WERI-Rb-1 (cell line): ENCODE data around the gene CACNA1I.

Experiments used
- DNase-seq: peaks from one replicate; pipeline ENCODE4 v3.0.0-alpha.2; 2020
- H3K27ac ChIP-seq: fragments of 250-450 bp; sonication (Bioruptor Pico); 2 replicates; pipeline ENCODE4 v1.5.1; 2020; ENCODE audit warnings: mild to moderate bottlenecking, moderate library complexity
- H3K27me3 ChIP-seq: fragments of 250-450 bp; sonication (Bioruptor Pico); 2 replicates; pipeline ENCODE4 v1.5.1; 2021; ENCODE audit warnings: mild to moderate bottlenecking, low read depth, moderate library complexity; ENCODE audit not compliant: insufficient read depth, severe bottlenecking
- H3K36me3 ChIP-seq: fragments of 250-450 bp; sonication (Bioruptor Pico); 2 replicates; pipeline ENCODE4 v1.5.1; 2020; ENCODE audit warnings: mild to moderate bottlenecking, moderate library complexity
- H3K4me3 ChIP-seq: 2 replicates; pipeline ENCODE4 v1.5.1; 2011; ENCODE audit warnings: low read depth, mild to moderate bottlenecking, control low read depth, low read length
- H3K9me3 ChIP-seq: fragments of 250-450 bp; sonication (Bioruptor Pico); 2 replicates; pipeline ENCODE4 v1.5.1; 2021; ENCODE audit warnings: mild to moderate bottlenecking, moderate library complexity; ENCODE audit not compliant: severe bottlenecking
- TF ChIP-seq, protein P1 (sequence below): IDR thresholded peaks from 2 replicates; pipeline ENCODE4 v1.5.1; 2011; ENCODE audit warnings: low read depth, mild to moderate bottlenecking, control low read depth, inconsistent platforms, low read length

CACNA1I gene

DNA sequence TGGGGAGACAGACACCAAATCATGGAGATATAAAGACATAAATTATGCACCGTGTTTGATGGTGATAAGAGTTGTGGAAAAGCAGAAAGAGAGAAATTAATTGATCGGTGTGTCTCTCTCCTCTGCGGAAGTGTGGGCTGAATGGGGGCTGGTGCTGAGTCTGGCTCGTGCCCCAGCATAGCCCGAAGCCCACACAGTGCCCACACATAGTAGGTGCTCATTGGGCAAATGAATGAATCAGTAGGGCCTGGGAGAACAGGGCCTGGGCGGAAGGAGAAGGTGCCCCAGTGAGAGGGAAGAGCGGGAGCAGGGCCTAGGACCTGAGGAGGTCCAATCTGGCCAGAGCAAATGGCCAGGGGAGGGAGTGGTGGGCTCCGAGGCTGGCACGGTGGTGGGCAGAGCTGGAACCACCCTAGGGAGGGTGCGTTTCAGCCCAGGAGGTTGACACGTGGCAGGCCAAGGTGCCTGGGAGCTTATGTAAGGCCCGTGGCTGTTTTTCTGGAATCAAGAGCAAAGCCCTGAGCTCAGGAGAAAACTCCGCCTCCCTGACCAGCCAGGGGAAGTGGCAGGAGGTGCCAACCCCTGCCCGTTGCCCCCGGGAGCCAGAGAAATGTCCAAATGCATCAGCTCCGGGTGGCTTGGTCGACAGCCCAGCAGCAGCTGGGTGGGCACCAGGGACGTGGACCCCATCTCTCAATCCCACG, 2.1 kb upstream of the CACNA1I start:
- Histone ChIP-seq H3K27ac (no peak overlapping the region), H3K27me3 (no peaks in the 10 kb centered on the region), H3K4me3 (no peak overlapping the region), H3K9me3 (no peaks in the 10 kb centered on the region), H3K36me3 (no peaks in the 10 kb centered on the region)
- TF ChIP-seq, protein P1, sequence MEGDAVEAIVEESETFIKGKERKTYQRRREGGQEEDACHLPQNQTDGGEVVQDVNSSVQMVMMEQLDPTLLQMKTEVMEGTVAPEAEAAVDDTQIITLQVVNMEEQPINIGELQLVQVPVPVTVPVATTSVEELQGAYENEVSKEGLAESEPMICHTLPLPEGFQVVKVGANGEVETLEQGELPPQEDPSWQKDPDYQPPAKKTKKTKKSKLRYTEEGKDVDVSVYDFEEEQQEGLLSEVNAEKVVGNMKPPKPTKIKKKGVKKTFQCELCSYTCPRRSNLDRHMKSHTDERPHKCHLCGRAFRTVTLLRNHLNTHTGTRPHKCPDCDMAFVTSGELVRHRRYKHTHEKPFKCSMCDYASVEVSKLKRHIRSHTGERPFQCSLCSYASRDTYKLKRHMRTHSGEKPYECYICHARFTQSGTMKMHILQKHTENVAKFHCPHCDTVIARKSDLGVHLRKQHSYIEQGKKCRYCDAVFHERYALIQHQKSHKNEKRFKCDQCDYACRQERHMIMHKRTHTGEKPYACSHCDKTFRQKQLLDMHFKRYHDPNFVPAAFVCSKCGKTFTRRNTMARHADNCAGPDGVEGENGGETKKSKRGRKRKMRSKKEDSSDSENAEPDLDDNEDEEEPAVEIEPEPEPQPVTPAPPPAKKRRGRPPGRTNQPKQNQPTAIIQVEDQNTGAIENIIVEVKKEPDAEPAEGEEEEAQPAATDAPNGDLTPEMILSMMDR = no peak
- no peak for DNase-seq

DNA sequence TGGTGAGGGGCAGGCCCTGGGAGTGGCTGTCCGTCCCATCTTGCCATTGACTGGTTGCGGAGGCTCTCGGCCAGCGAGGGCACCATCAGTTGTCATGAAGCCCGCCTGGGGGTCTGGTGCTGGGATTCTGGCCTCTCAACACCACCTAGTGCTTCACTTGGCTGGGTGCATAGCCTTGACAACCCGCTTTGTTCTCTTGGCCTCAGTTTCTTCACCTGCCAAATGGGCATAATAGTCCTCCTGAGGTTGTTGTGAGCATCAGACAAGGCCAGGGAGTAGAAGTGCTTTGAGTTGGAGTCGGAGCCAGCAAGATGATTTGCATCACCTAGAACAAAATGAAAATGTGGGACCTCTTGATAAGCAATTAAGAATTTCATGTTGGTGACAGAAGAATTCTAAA, 1.5 kb upstream of the CACNA1I start:
- no peak overlapping the region for H3K4me3 ChIP-seq
- no peak for DNase-seq
- no peaks in the 10 kb centered on the region for H3K27me3 ChIP-seq
- TF ChIP-seq, protein P1 = no peak
- H3K9me3 ChIP-seq = no peaks in the 10 kb centered on the region
- no peaks in the 10 kb centered on the region for H3K36me3 ChIP-seq
- no peak overlapping the region for H3K27ac ChIP-seq

DNA sequence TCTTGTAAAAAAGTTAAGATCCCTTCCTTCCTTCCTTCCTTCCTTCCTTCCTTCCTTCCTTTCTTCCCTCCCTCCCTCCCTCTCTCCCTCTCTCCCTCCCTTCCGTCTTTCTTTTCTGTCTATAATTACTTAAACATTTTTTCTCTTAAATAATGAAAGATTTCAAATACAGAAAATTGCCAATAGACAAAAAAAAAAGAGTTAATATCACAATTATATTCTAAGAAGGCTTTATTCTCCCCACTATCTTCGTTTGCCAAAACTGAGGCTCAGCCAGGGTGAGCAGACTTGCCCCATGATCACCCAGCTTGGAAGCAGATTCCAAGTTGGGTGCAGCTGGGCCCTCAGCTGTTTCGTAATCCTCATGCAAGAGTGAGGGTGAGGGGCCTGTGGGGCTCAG, 327 bp upstream of the CACNA1I start:
- Histone ChIP-seq H3K9me3 (no peaks in the 10 kb centered on the region), H3K27me3 (no peaks in the 10 kb centered on the region), H3K36me3 (no peaks in the 10 kb centered on the region), H3K4me3 (no peak overlapping the region), H3K27ac (no peak overlapping the region)
- DNase-seq = no peak
- TF ChIP-seq, protein P1 = no peak

DNA sequence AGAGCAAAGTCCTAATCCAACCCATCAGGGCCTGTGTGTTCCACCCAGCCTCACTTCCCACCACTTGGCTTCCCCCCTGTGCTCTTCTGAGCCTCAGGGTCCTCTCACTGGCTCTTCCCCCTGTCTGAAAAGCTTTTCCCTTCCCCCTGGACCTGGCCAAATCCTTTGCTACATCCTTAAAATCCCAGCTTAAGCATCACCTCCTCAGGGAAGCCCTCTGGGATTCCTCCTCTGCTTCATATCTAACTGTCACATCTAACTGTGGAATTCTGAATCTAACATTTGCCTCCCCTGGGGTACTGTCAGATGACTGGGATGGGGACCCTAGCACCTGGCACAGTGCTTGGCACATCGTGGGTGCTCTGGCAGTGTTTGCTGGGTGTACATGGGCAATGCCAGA, 985 bp downstream of the CACNA1I start:
- H3K27ac ChIP-seq = no peak overlapping the region
- H3K4me3 ChIP-seq = no peak overlapping the region
- DNase-seq = no peak
- H3K27me3 ChIP-seq = no peaks in the 10 kb centered on the region
- H3K36me3 ChIP-seq = no peaks in the 10 kb centered on the region
- TF ChIP-seq, protein P1 = no peak
- H3K9me3 ChIP-seq = no peaks in the 10 kb centered on the region

DNA sequence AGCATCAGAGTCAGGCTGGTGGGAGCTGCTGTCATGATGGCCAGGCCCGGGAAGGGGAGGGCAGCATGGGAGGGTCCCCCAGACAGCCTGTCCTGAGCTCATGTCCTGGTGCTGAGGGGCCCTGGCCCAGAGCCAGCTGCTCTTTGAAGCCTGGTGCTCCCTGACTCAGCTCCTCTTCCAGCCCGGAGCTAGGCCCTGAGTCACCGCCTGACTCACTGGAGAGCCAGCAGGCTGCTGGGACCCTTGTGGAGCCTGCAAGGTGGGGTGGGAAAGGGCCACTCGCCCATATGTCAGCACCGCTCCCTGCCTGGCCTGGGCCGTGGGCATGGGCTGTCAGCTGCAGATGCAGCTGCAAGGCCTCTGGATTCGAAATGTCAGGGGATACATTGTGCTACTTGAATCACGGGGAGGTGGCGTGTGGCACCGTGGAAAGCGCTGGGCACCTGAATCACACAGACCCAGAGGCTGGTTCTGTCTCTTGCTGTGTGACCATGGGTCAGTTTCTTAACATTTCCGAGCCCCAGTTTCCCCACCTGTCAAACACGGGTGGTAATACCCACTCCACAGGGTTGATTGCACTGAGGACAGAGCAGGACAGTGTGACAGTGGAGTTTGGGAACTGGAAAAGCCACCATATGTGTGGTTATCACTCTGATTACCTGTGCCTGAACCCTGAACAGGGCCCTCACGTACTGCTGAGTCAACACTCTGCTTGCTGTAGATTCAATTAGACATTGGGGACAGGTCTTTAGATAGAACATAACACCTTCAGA, 4.4 kb downstream of the CACNA1I start:
- no peaks in the 10 kb centered on the region for H3K27me3 ChIP-seq
- no peaks in the 10 kb centered on the region for H3K9me3 ChIP-seq
- H3K4me3 ChIP-seq = no peak overlapping the region
- DNase-seq = no peak
- TF ChIP-seq, protein P1 = no peak
- H3K27ac ChIP-seq = no peak overlapping the region
- H3K36me3 ChIP-seq = no peaks in the 10 kb centered on the region
